Measurements from ENCODE around the gene CEMIP2. TPM values are rescaled to one million over a fixed set of nuclear protein-coding genes. Genes with fewer than 3 reads are reported as not detected.

Gene CEMIP2
- polyA plus RNA-seq, 3 donors = 11.6 to 58.7 (median 21.4) TPM

GRCh38 chr9:71816916-71817451, 48.7 kb upstream of the CEMIP2 start:
- TF ChIP-seq, protein P1, sequence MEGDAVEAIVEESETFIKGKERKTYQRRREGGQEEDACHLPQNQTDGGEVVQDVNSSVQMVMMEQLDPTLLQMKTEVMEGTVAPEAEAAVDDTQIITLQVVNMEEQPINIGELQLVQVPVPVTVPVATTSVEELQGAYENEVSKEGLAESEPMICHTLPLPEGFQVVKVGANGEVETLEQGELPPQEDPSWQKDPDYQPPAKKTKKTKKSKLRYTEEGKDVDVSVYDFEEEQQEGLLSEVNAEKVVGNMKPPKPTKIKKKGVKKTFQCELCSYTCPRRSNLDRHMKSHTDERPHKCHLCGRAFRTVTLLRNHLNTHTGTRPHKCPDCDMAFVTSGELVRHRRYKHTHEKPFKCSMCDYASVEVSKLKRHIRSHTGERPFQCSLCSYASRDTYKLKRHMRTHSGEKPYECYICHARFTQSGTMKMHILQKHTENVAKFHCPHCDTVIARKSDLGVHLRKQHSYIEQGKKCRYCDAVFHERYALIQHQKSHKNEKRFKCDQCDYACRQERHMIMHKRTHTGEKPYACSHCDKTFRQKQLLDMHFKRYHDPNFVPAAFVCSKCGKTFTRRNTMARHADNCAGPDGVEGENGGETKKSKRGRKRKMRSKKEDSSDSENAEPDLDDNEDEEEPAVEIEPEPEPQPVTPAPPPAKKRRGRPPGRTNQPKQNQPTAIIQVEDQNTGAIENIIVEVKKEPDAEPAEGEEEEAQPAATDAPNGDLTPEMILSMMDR (IDR thresholded peaks at IDR 0.05) = no peak
- Mint-ChIP-seq H3K4me1 (peaks cover 6% of the 10 kb centered on the region), H3K27ac (peak overlapping the region in 1 of 7 donors; percentile 46), H3K4me3 (no peak overlapping the region), H3K9me3 (no peaks in the 10 kb centered on the region), H3K36me3 (no peaks in the 10 kb centered on the region), H3K27me3 (ENCODE audit: low read depth in 3 of 3) (peaks cover 0 to 3% (median 0%) of the 10 kb centered on the region in 3 donors)
- 5% methylated on average over 4 of the region's 9 CpGs for WGBS (ENCODE audit: insufficient coverage)
- H3K27ac ChIP-seq (ENCODE audit: low read depth in 1 of 2, low read length in 2 of 2) = no peak overlapping the region
- H3K9ac ChIP-seq (ENCODE audit: insufficient read depth, low read length, poor library complexity, severe bottlenecking) = no peak overlapping the region
- H3K79me2 ChIP-seq (ENCODE audit: insufficient read depth, low read length) = no peaks in the 10 kb centered on the region
- H3K4me2 ChIP-seq (replicated peaks; ENCODE audit: extremely low read depth, low read length, poor library complexity, severe bottlenecking) = no peak overlapping the region
- intact Hi-C loops (cut with micrococcal nuclease) = no loop called here
- no peaks in the 10 kb centered on the region for H3K27me3 ChIP-seq (ENCODE audit: control insufficient read depth in 2 of 2, insufficient read depth in 2 of 2, low read length in 2 of 2)
- no peaks in the 10 kb centered on the region for H3K9me3 ChIP-seq (replicated peaks in 1 of 2; ENCODE audit: control insufficient read depth in 1 of 2, insufficient read depth in 1 of 2, low read length in 2 of 2)
- no peak for DNase-seq
- no peaks in the 10 kb centered on the region for H4K20me1 ChIP-seq (ENCODE audit: insufficient read depth, low read length)
- no peaks in the 10 kb centered on the region for H3K4me1 ChIP-seq (ENCODE audit: control insufficient read depth in 1 of 2, insufficient read depth in 2 of 2, low read length in 2 of 2)
- H3K36me3 ChIP-seq (replicated peaks in 1 of 2; ENCODE audit: control insufficient read depth in 1 of 2, insufficient read depth in 2 of 2, low read length in 2 of 2) = no peaks in the 10 kb centered on the region
- H2AFZ ChIP-seq (ENCODE audit: insufficient read depth, low read depth, low read length, poor library complexity, severe bottlenecking) = no peak overlapping the region
- no peak overlapping the region for H3K4me3 ChIP-seq (replicated peaks in 1 of 3; ENCODE audit: low read depth in 2 of 3, low read length in 3 of 3)

- Histone ChIP-seq H3K27ac (ENCODE audit: low read depth in 1 of 2, low read length in 2 of 2) (no peak overlapping the region), H3K79me2 (ENCODE audit: insufficient read depth, low read length) (no peaks in the 10 kb centered on the region), H3K4me3 (replicated peaks in 1 of 3; ENCODE audit: low read depth in 2 of 3, low read length in 3 of 3) (no peak overlapping the region), H3K9me3 (replicated peaks in 1 of 2; ENCODE audit: control insufficient read depth in 1 of 2, insufficient read depth in 1 of 2, low read length in 2 of 2) (no peaks in the 10 kb centered on the region), H3K4me1 (ENCODE audit: control insufficient read depth in 1 of 2, insufficient read depth in 2 of 2, low read length in 2 of 2) (no peaks in the 10 kb centered on the region), H2AFZ (ENCODE audit: insufficient read depth, low read depth, low read length, poor library complexity, severe bottlenecking) (no peak overlapping the region), H3K27me3 (ENCODE audit: control insufficient read depth in 2 of 2, insufficient read depth in 2 of 2, low read length in 2 of 2) (no peaks in the 10 kb centered on the region), H3K36me3 (replicated peaks in 1 of 2; ENCODE audit: control insufficient read depth in 1 of 2, insufficient read depth in 2 of 2, low read length in 2 of 2) (no peaks in the 10 kb centered on the region), H4K20me1 (ENCODE audit: insufficient read depth, low read length) (no peaks in the 10 kb centered on the region), H3K4me2 (replicated peaks; ENCODE audit: extremely low read depth, low read length, poor library complexity, severe bottlenecking) (no peak overlapping the region), H3K9ac (ENCODE audit: insufficient read depth, low read length, poor library complexity, severe bottlenecking) (no peak overlapping the region)
- Mint-ChIP-seq H3K36me3 (no peaks in the 10 kb centered on the region), H3K27ac (no peak overlapping the region), H3K9me3 (no peaks in the 10 kb centered on the region), H3K27me3 (ENCODE audit: low read depth in 3 of 3) (peaks cover 2 to 3% (median 2%) of the 10 kb centered on the region in 3 donors), H3K4me1 (peaks cover 6% of the 10 kb centered on the region), H3K4me3 (no peak overlapping the region)
- no peak for DNase-seq
- intact Hi-C loops (cut with micrococcal nuclease) = no loop called here
- no CpG with 5 or more reads among the region's 3 CpGs for WGBS (ENCODE audit: insufficient coverage)
- TF ChIP-seq, protein P1 (IDR thresholded peaks at IDR 0.05) = no peak
These were observed 46.5 kb upstream of the CEMIP2 start for GRCh38 chr9:71814815-71815214.
